D341Med (cell line): ENCODE results near the gene SLC41A3.
A peak's percentile ranks its signal among the peaks of the same experiment; 100 is the strongest.
"Not testable (repeated sequence)": the region's sequence is repeated elsewhere in the genome, so short reads cannot be mapped to it uniquely, and the experiment has no call there.

Experiments
- DNase-seq: peaks from one replicate; pipeline ENCODE4 v3.0.0; 2012; ENCODE audit warnings: low spot score

Gene SLC41A3

GRCh38 chr3:126053949-126054569 is 29.9 kb downstream of the SLC41A3 start:
- DNase-seq: peak; percentile 10

GRCh38 chr3:126053513-126053912 is 30.4 kb downstream of the SLC41A3 start:
- DNase-seq: peak; percentile 3

GRCh38 chr3:126052196-126053058 is 31.5 kb downstream of the SLC41A3 start:
- DNase-seq: peak; percentile 15

- DNase-seq: peak; percentile 2
Observed at GRCh38 chr3:126051741-126052140, 32.2 kb downstream of the SLC41A3 start.

GRCh38 chr3:126051234-126051633 is 32.7 kb downstream of the SLC41A3 start:
- DNase-seq: peak; percentile 12

GRCh38 chr3:126050626-126051025 is 33.3 kb downstream of the SLC41A3 start:
- DNase-seq: peak; percentile 8

GRCh38 chr3:126050050-126050392 is 33.9 kb downstream of the SLC41A3 start:
- no peak for DNase-seq

- DNase-seq: no peak
Observed at GRCh38 chr3:126049289-126050049, 34.5 kb downstream of the SLC41A3 start.

- peak; percentile 2 for DNase-seq
Observed at GRCh38 chr3:126040386-126040785, 43.5 kb downstream of the SLC41A3 start.

GRCh38 chr3:126039870-126040269 is 44.1 kb downstream of the SLC41A3 start:
- no peak for DNase-seq

GRCh38 chr3:126038791-126039190 is 45.1 kb downstream of the SLC41A3 start:
- DNase-seq: not testable (repeated sequence)

- DNase-seq: peak; percentile 4
Observed at GRCh38 chr3:126036056-126036549, 47.8 kb downstream of the SLC41A3 start.

- peak; percentile 6 for DNase-seq
Observed at GRCh38 chr3:126035362-126036050, 48.4 kb downstream of the SLC41A3 start.

GRCh38 chr3:126034481-126035361 is 49.2 kb downstream of the SLC41A3 start:
- peak; percentile 6 for DNase-seq

- DNase-seq: no peak
Observed at GRCh38 chr3:126033765-126034164, 50.2 kb downstream of the SLC41A3 start.

- peak; percentile 10 for DNase-seq
Observed at GRCh38 chr3:126033051-126033745, 50.7 kb downstream of the SLC41A3 start.

GRCh38 chr3:126031981-126032471 is 51.9 kb downstream of the SLC41A3 start:
- peak; percentile 5 for DNase-seq

- DNase-seq: no peak
Observed at GRCh38 chr3:126030455-126030854, 53.5 kb downstream of the SLC41A3 start.

- DNase-seq: no peak
Observed at GRCh38 chr3:126029241-126029640, 54.7 kb downstream of the SLC41A3 start.

GRCh38 chr3:126028096-126028495 is 55.8 kb downstream of the SLC41A3 start:
- no peak for DNase-seq
